Measurements from ENCODE around the gene ITPR1.

DNA sequence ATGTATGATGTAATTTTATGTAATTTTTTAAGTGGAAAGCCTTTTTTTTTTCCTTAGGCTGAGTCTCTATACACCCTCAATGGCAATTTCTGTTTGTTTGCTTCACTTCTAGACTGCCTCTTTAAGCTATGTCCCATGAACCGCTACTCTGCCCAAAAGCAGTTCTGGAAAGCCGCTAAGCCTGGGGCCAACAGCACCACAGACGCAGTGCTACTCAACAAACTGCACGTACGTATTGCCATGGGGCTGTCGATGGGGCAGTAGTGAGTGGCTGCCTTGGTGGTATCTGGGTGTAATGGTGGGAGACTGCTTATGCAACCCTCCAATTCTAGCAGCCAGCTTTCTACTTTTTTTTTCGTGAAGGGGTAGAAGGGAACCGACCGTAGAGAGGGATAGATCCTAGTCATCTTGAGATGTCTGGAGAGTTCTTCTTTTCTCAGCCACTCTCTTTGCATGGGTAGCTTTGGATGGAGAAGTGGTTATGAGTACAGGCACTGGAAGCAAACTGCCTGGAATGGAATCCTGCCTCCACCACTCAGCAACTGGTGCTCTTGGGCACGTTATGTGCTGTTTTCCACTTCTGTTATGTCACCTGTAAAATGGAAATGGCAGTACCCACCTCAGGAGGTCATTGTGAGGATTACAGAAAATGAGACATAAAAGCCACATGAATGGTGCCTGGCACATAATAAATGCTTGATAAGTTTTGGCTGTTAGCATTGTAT lies 134.7 kb downstream of the ITPR1 start:
- TF ChIP-seq, protein P1, sequence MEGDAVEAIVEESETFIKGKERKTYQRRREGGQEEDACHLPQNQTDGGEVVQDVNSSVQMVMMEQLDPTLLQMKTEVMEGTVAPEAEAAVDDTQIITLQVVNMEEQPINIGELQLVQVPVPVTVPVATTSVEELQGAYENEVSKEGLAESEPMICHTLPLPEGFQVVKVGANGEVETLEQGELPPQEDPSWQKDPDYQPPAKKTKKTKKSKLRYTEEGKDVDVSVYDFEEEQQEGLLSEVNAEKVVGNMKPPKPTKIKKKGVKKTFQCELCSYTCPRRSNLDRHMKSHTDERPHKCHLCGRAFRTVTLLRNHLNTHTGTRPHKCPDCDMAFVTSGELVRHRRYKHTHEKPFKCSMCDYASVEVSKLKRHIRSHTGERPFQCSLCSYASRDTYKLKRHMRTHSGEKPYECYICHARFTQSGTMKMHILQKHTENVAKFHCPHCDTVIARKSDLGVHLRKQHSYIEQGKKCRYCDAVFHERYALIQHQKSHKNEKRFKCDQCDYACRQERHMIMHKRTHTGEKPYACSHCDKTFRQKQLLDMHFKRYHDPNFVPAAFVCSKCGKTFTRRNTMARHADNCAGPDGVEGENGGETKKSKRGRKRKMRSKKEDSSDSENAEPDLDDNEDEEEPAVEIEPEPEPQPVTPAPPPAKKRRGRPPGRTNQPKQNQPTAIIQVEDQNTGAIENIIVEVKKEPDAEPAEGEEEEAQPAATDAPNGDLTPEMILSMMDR (IDR thresholded peaks at IDR 0.05) = no peak
- TF ChIP-seq EP300 (IDR thresholded peaks at IDR 0.05; ENCODE audit: low read depth) (no peak), POLR2AphosphoS5 (IDR thresholded peaks at IDR 0.05) (no peak)
